Naive thymus-derived CD4-positive, alpha-beta T cell (primary cell): ENCODE results near the gene CAMTA2. TPM values are rescaled to one million over a fixed set of nuclear protein-coding genes. Genes with fewer than 3 reads are reported as not detected.
A peak's percentile ranks its signal among the peaks of the same experiment; 100 is the strongest.

ENCODE experiments used
- ATAC-seq: fragments of 150-1000 bp; cut with Tn5 transposase; 2 replicates; pipeline ENCODE4 v1.10.0; 2021; ENCODE audit warnings: mild to moderate bottlenecking, moderate library complexity
- CTCF ChIA-PET: fragments of 350-600 bp; sonication (Branson Sonifier 250); formaldehyde crosslinking; loops from one replicate; lab custom pipeline; 2021; ENCODE audit warnings: antibody characterized with exemption; lab: Charles Lee
- POLR2A ChIA-PET: fragments of 350-600 bp; sonication (Branson Sonifier 250); formaldehyde crosslinking; loops from one replicate; lab custom pipeline; 2021; ENCODE audit warnings: antibody characterized with exemption, inconsistent platforms; lab: Charles Lee
- DNase-seq, 9 donors: peaks; one replicate each; pipeline versions ENCODE4 v3.0.0 to v3.0.0-alpha.2; 2020 to 2022; ENCODE audit warnings: mixed read lengths in 1 of 9
- H3K27ac ChIP-seq: one replicate; pipeline ENCODE4 v1.7.0; 2013; ENCODE audit warnings: mild to moderate bottlenecking, low read depth, low read length, moderate library complexity
- H3K27me3 ChIP-seq, 2 donors: one replicate each; pipeline ENCODE4 v1.7.0; 2013; ENCODE audit warnings: low read length in 2 of 2, mild to moderate bottlenecking in 2 of 2, moderate library complexity in 2 of 2; ENCODE audit not compliant: control insufficient read depth in 2 of 2, insufficient read depth in 2 of 2
- H3K36me3 ChIP-seq, 3 experiments: 1 replicate in 2 of 3; 2 replicates in 1 of 3; pipeline ENCODE4 v1.7.0; 2013; ENCODE audit warnings: low read length in 3 of 3, mild to moderate bottlenecking in 3 of 3, moderate library complexity in 1 of 3; ENCODE audit not compliant: insufficient read depth in 3 of 3, control insufficient read depth in 2 of 3
- H3K4me1 ChIP-seq, 2 donors: one replicate each; pipeline ENCODE4 v1.7.0; 2013; ENCODE audit warnings: low read length in 2 of 2, mild to moderate bottlenecking in 2 of 2, moderate library complexity in 1 of 2; ENCODE audit not compliant: control insufficient read depth in 2 of 2, insufficient read depth in 2 of 2
- H3K4me3 ChIP-seq: 2 replicates; pipeline ENCODE4 v1.7.0; 2013; ENCODE audit warnings: mild to moderate bottlenecking, low read length
- H3K9me3 ChIP-seq, 3 experiments: 1 replicate in 2 of 3; 2 replicates in 1 of 3; pipeline ENCODE4 v1.7.0; 2013; ENCODE audit warnings: low read length in 3 of 3; ENCODE audit not compliant: control insufficient read depth in 2 of 3
- H3K27ac Mint-ChIP-seq, 9 donors: one replicate each; pipeline ENCODE4 v1.8.0; 2020 to 2022; ENCODE audit warnings: mixed read lengths in 9 of 9, mild to moderate bottlenecking in 8 of 9, moderate library complexity in 5 of 9, inconsistent platforms in 2 of 9
- H3K27me3 Mint-ChIP-seq, 5 donors: one replicate each; pipeline ENCODE4 v1.8.0; 2021 to 2022; ENCODE audit warnings: mixed read lengths in 5 of 5, mild to moderate bottlenecking in 1 of 5
- H3K36me3 Mint-ChIP-seq, 5 donors: one replicate each; pipeline ENCODE4 v1.8.0; 2020 to 2022; ENCODE audit warnings: mixed read lengths in 5 of 5, mild to moderate bottlenecking in 3 of 5, inconsistent platforms in 1 of 5
- H3K4me1 Mint-ChIP-seq, 7 donors: one replicate each; pipeline ENCODE4 v1.8.0; 2020 to 2022; ENCODE audit warnings: mixed read lengths in 7 of 7, mild to moderate bottlenecking in 3 of 7, inconsistent platforms in 1 of 7
- H3K4me3 Mint-ChIP-seq, 10 donors: one replicate each; pipeline ENCODE4 v1.8.0; 2020 to 2022; ENCODE audit warnings: mild to moderate bottlenecking in 10 of 10, mixed read lengths in 10 of 10, moderate library complexity in 6 of 10, inconsistent platforms in 2 of 10
- H3K9me3 Mint-ChIP-seq, 11 donors: one replicate each; pipeline ENCODE4 v1.8.0; 2020 to 2022; ENCODE audit warnings: mixed read lengths in 11 of 11, mild to moderate bottlenecking in 4 of 11, inconsistent platforms in 1 of 11, moderate library complexity in 1 of 11
- intact Hi-C, 2 donors: fragments of 100-400 bp; cut with micrococcal nuclease; formaldehyde crosslinking; loops; one replicate each; pipeline ENCODE4 v1.15.1; 2023
- polyA plus RNA-seq, 2 donors: library from polyadenylated mRNA; unstranded; fragments of 300-500 nt; fragmentation: Illumina TruSeq; gene quantifications; one replicate each; pipeline ENCODE4 v1.2.3, GENCODE V29; 2021
- total RNA-seq, 6 experiments: library from RNA in 5 of 6; stranded (reverse) in 5 of 6; gene quantifications; 1 replicate in 5 of 6; 2 replicates in 1 of 6; pipeline ENCODE4 v1.2.3 and lab custom pipeline; 2021 to 2026

The CAMTA2 gene
- total and polyA plus RNA-seq, 7 experiments from 2014 or later, result 9.7 to 90.0 (median 61.1) TPM

DNA sequence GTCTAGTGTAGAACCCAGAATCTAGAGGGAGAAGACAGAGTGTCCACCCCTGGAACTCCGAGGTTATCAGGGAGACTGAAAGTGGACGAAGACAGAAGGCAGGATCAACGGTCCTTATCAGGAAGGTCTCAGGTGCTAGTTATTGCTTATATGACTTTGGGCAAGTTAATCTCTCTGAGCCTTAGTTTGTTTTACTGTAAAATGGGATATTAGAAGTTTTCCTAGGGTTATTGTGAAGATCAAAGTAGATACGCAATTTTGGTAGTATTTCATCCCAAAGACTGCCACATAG is 46.2 kb downstream of the CAMTA2 start:
- ATAC-seq, result no peak
- POLR2A ChIA-PET, result interaction anchor here (1.8 to 4.9 kb wide), 8 partner anchors 10 to 230 kb away, joined by 7 to 135 read pairs (median 21); partner anchors contain the start of genes ARRB2, C17orf107, CHRNE and ENO3

DNA sequence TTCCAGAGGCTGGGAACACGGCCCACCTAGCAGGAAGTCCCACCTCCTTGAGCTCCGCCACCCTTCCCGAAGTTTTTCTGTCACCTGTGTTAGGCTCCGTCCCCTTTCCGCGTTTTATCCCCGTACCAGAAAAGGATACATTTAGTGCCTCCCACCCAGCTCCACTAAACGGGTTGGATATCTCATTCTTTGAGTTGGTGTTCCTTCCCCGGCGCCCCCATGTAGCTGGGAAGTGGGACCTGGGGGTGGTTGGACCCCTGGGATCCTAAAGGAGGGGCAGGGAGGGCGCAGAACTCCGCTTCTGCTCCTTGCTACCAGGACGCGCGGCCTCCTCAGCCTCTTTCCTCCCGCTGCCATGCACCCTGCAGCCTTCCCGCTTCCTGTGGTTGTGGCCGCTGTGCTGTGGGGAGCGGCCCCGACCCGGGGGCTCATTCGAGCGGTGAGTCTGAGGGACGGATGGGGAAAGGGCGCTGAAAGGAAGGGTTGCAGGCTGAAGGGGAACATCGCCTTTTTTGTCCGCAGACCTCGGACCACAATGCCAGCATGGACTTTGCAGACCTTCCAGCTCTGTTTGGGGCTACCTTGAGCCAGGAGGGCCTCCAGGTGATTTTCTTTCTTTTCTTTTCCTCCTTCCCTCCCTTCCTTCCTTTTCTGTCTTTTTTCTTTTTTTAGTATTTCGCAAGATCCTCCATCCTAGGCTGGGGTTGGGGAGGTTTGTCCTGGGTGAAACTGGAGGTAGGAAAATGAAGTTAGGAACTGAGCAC is 46.7 kb downstream of the CAMTA2 start:
- intact Hi-C loops, result loop anchor here (1.0 to 10.0 kb wide), 13 partner anchors 8 to 1714 kb away; partner anchors contain the start of genes ARRB2 (in 2 of the 2), CAMTA2 (in 2 of the 2), INCA1 (in 2 of the 2) and KIF1C (in 2 of the 2)
- no peaks in the 10 kb centered on the region for H3K9me3 ChIP-seq
- H3K27me3 Mint-ChIP-seq, result peaks cover 0 to 2% (median 0%) of the 10 kb centered on the region in 5 donors
- H3K36me3 Mint-ChIP-seq, result peaks cover 0 to 56% (median 31%) of the 10 kb centered on the region in 5 donors
- H3K27me3 ChIP-seq, result no peaks in the 10 kb centered on the region
- peak overlapping the region; percentile 89 for H3K4me3 ChIP-seq
- H3K4me1 ChIP-seq, result peaks cover 54 to 55% of the 10 kb centered on the region in 2 donors
- H3K4me3 Mint-ChIP-seq, result peak overlapping the region; percentile 92 to 100 (median 98)
- H3K9me3 Mint-ChIP-seq, result peaks cover 0 to 1% (median 0%) of the 10 kb centered on the region in 11 donors
- peak overlapping the region; percentile 89 for H3K27ac ChIP-seq
- peaks cover 7 to 59% (median 21%) of the 10 kb centered on the region in 3 experiments for H3K36me3 ChIP-seq
- DNase-seq (peak in 3 of 9 donors; percentile 34 to 57 (median 39)), ATAC-seq (no peak)
- POLR2A ChIA-PET, result interaction anchor here (0.7 to 4.9 kb wide), 25 partner anchors 10 to 798 kb away, joined by 3 to 135 read pairs (median 5); partner anchors contain the start of genes ARRB2, C17orf107, CAMTA2 and CHRNE
- CTCF ChIA-PET, result interaction anchor here (0.7 to 1.9 kb wide), 8 partner anchors 8 to 151 kb away, joined by 3 to 10 read pairs (median 4); partner anchors contain the start of genes PFN1 and SPAG7
- peaks cover 59 to 84% (median 73%) of the 10 kb centered on the region in 7 donors for H3K4me1 Mint-ChIP-seq
- peak overlapping the region; percentile 89 to 98 (median 95) for H3K27ac Mint-ChIP-seq

More for the DNA sequence above, 46.2 kb downstream of the CAMTA2 start:
- H3K9me3 ChIP-seq, result no peaks in the 10 kb centered on the region
- H3K27ac ChIP-seq, result peak overlapping the region; percentile 89
- H3K27me3 Mint-ChIP-seq, result peaks cover 0 to 2% (median 0%) of the 10 kb centered on the region in 5 donors
- CTCF ChIA-PET, result no interaction called here
- H3K4me1 Mint-ChIP-seq, result peaks cover 60 to 84% (median 78%) of the 10 kb centered on the region in 7 donors
- peak overlapping the region; percentile 92 to 100 (median 98) for H3K4me3 Mint-ChIP-seq
- H3K36me3 Mint-ChIP-seq, result peaks cover 0 to 56% (median 33%) of the 10 kb centered on the region in 5 donors
- peaks cover 59 to 60% of the 10 kb centered on the region in 2 donors for H3K4me1 ChIP-seq
- peaks cover 0 to 2% (median 0%) of the 10 kb centered on the region in 11 donors for H3K9me3 Mint-ChIP-seq
- peak overlapping the region; percentile 89 to 98 (median 95) for H3K27ac Mint-ChIP-seq
- peak overlapping the region; percentile 89 for H3K4me3 ChIP-seq
- H3K27me3 ChIP-seq, result no peaks in the 10 kb centered on the region
- peaks cover 9 to 63% (median 21%) of the 10 kb centered on the region in 3 experiments for H3K36me3 ChIP-seq
- intact Hi-C loops, result loop anchor here (2.0 to 10.0 kb wide), 5 partner anchors 32 to 1714 kb away; partner anchors contain the start of genes ZNF594 (in 2 of the 2), ARRB2 (in 1 of the 2), C17orf100 (in 1 of the 2) and INCA1 (in 1 of the 2)
- DNase-seq, result no peak

- intact Hi-C loops, result loop anchor here (1.0 to 10.0 kb wide), 13 partner anchors 8 to 1715 kb away; partner anchors contain the start of genes ARRB2 (in 2 of the 2), CAMTA2 (in 2 of the 2), INCA1 (in 2 of the 2) and KIF1C (in 2 of the 2)
- peaks cover 0 to 1% (median 0%) of the 10 kb centered on the region in 11 donors for H3K9me3 Mint-ChIP-seq
- H3K4me1 ChIP-seq, result peaks cover 46 to 47% of the 10 kb centered on the region in 2 donors
- H3K4me1 Mint-ChIP-seq, result peaks cover 52 to 77% (median 65%) of the 10 kb centered on the region in 7 donors
- peak within 1 kb of the TSS; percentile 89 to 98 (median 95) for H3K27ac Mint-ChIP-seq
- no peaks in the 10 kb centered on the region for H3K27me3 ChIP-seq
- DNase-seq (peak; percentile 86 to 99 (median 98)), ATAC-seq (peak; percentile 94)
- H3K36me3 ChIP-seq, result peaks cover 2 to 51% (median 16%) of the 10 kb centered on the region in 3 experiments
- POLR2A ChIA-PET, result interaction anchor here (0.6 to 4.9 kb wide), 31 partner anchors 9 to 797 kb away, joined by 3 to 135 read pairs (median 4); partner anchors contain the start of genes ARRB2, C17orf107, CAMTA2 and CHRNE
- H3K36me3 Mint-ChIP-seq, result peaks cover 0 to 48% (median 23%) of the 10 kb centered on the region in 5 donors
- peak within 1 kb of the TSS; percentile 89 for H3K27ac ChIP-seq
- peak within 1 kb of the TSS; percentile 89 for H3K4me3 ChIP-seq
- peak within 1 kb of the TSS; percentile 92 to 100 (median 98) for H3K4me3 Mint-ChIP-seq
- no peaks in the 10 kb centered on the region for H3K9me3 ChIP-seq
- CTCF ChIA-PET, result interaction anchor here (0.7 to 1.9 kb wide), 9 partner anchors 9 to 150 kb away, joined by 3 to 10 read pairs (median 4); partner anchors contain the start of genes PFN1 and SPAG7
- H3K27me3 Mint-ChIP-seq, result no peaks in the 10 kb centered on the region
Observed at GRCh38 chr17:4939796-4940554, 47.5 kb downstream of the CAMTA2 start, which contains the start of the genes RNF167 and SLC25A11. Gene RNF167, plus strand, starts transcription at chr17:4940268. Its CDS starts 642 bp downstream, at chr17:4940910. Gene SLC25A11, minus strand, starts transcription at chr17:4940046. Its CDS starts 136 bp downstream, at chr17:4939910.

DNA sequence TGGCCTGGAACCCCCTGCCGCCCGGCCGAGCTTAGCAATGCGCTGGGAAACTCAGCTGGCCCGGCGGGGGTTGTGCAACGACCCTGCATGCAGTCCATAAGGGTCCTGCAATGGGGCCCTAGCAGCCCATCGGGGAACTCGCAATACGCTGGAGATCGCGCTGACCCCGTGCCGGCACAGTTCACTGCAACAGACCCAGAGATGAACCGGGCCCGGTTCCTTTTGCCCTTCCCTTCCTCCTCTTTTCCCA is 48.0 kb downstream of the CAMTA2 start:
- Histone ChIP-seq H3K4me3 (peak overlapping the region; percentile 89), H3K27me3 (no peaks in the 10 kb centered on the region), H3K27ac (peak overlapping the region; percentile 89), H3K9me3 (no peaks in the 10 kb centered on the region), H3K4me1 (peaks cover 43 to 44% of the 10 kb centered on the region in 2 donors), H3K36me3 (peaks cover 0 to 46% (median 16%) of the 10 kb centered on the region in 3 experiments)
- H3K4me1 Mint-ChIP-seq, result peaks cover 49 to 75% (median 63%) of the 10 kb centered on the region in 7 donors
- ATAC-seq, result no peak
- no peaks in the 10 kb centered on the region for H3K27me3 Mint-ChIP-seq
- H3K4me3 Mint-ChIP-seq, result peak overlapping the region; percentile 92 to 100 (median 98)
- peak overlapping the region; percentile 88 to 98 (median 92) for H3K27ac Mint-ChIP-seq
- POLR2A ChIA-PET, result interaction anchor here (0.6 to 4.9 kb wide), 28 partner anchors 8 to 384 kb away, joined by 3 to 135 read pairs (median 4); partner anchors contain the start of genes ARRB2, C17orf107, CAMTA2 and CHRNE
- peak in 1 of 9 donors; percentile 20 for DNase-seq
- intact Hi-C loops, result no loop called here
- peaks cover 0 to 1% (median 0%) of the 10 kb centered on the region in 11 donors for H3K9me3 Mint-ChIP-seq
- peaks cover 0 to 43% (median 23%) of the 10 kb centered on the region in 5 donors for H3K36me3 Mint-ChIP-seq
- CTCF ChIA-PET, result interaction anchor here (0.8 to 1.9 kb wide), 8 partner anchors 9 to 149 kb away, joined by 3 to 10 read pairs (median 4); partner anchors contain the start of gene PFN1

GRCh38 chr17:4938688-4939545 is 48.6 kb downstream of the CAMTA2 start:
- H3K27ac ChIP-seq, result peak overlapping the region; percentile 89
- POLR2A ChIA-PET, result interaction anchor here (0.6 to 4.9 kb wide), 17 partner anchors 12 to 236 kb away, joined by 3 to 135 read pairs (median 8); partner anchors contain the start of genes ARRB2, C17orf107, CHRNE and ENO3
- ATAC-seq (no peak), DNase-seq (no peak)
- H3K27me3 ChIP-seq, result no peaks in the 10 kb centered on the region
- H3K4me3 Mint-ChIP-seq, result peak overlapping the region; percentile 92 to 100 (median 98)
- H3K4me3 ChIP-seq, result peak overlapping the region; percentile 89
- H3K9me3 Mint-ChIP-seq, result peaks cover 0 to 1% (median 0%) of the 10 kb centered on the region in 11 donors
- peak overlapping the region; percentile 88 to 98 (median 92) for H3K27ac Mint-ChIP-seq
- peaks cover 0 to 46% (median 16%) of the 10 kb centered on the region in 3 experiments for H3K36me3 ChIP-seq
- peaks cover 43 to 44% of the 10 kb centered on the region in 2 donors for H3K4me1 ChIP-seq
- peaks cover 0 to 37% (median 23%) of the 10 kb centered on the region in 5 donors for H3K36me3 Mint-ChIP-seq
- intact Hi-C loops, result no loop called here
- no peaks in the 10 kb centered on the region for H3K9me3 ChIP-seq
- CTCF ChIA-PET, result interaction anchor here (1.0 to 1.9 kb wide), 6 partner anchors 10 to 41 kb away, joined by 3 to 10 read pairs (median 4); partner anchors contain the start of gene PFN1
- peaks cover 49 to 75% (median 63%) of the 10 kb centered on the region in 7 donors for H3K4me1 Mint-ChIP-seq
- peaks cover 0 to 3% (median 0%) of the 10 kb centered on the region in 5 donors for H3K27me3 Mint-ChIP-seq
